ENCODE results near the gene RNF220.
A peak's percentile ranks its signal among the peaks of the same experiment; 100 is the strongest.
"Not testable (repeated sequence)": the region's sequence is repeated elsewhere in the genome, so short reads cannot be mapped to it uniquely, and the experiment has no call there.

RNF220 gene

GRCh38 chr1:44546403-44547053 lies 141.5 kb downstream of the RNF220 start:
- in situ Hi-C loops (cut with HindIII; ENCODE audit: low pct_unique_long_range_greater_than_20kb, low sequenced_read_pairs), result no loop called here
- TF ChIP-seq JUND (IDR thresholded peaks at IDR 0.05; ENCODE audit: low read depth), result no peak
- no peak for DNase-seq (ENCODE audit: low read depth in 1 of 2, low spot score in 1 of 2)

- in situ Hi-C loops (cut with HindIII; ENCODE audit: low pct_unique_long_range_greater_than_20kb, low sequenced_read_pairs), result no loop called here
- no peak for DNase-seq (ENCODE audit: low read depth in 1 of 2, low spot score in 1 of 2)
- TF ChIP-seq JUND (IDR thresholded peaks at IDR 0.05; ENCODE audit: low read depth), result no peak
Measured at GRCh38 chr1:44547361-44547760, 142.3 kb downstream of the RNF220 start.

- DNase-seq (ENCODE audit: low read depth in 1 of 2, low spot score in 1 of 2), result no peak
- in situ Hi-C loops (cut with HindIII; ENCODE audit: low pct_unique_long_range_greater_than_20kb, low sequenced_read_pairs), result no loop called here
- no peak for TF ChIP-seq JUND (IDR thresholded peaks at IDR 0.05; ENCODE audit: low read depth)
Measured at GRCh38 chr1:44547837-44548236, 142.8 kb downstream of the RNF220 start.

- DNase-seq (ENCODE audit: low read depth in 1 of 2, low spot score in 1 of 2), result no peak
- no peak for TF ChIP-seq JUND (IDR thresholded peaks at IDR 0.05; ENCODE audit: low read depth)
- in situ Hi-C loops (cut with HindIII; ENCODE audit: low pct_unique_long_range_greater_than_20kb, low sequenced_read_pairs), result no loop called here
Measured at GRCh38 chr1:44549510-44549909, 144.5 kb downstream of the RNF220 start.

GRCh38 chr1:44553127-44553758 lies 148.2 kb downstream of the RNF220 start:
- in situ Hi-C loops (cut with HindIII; ENCODE audit: low pct_unique_long_range_greater_than_20kb, low sequenced_read_pairs), result no loop called here
- DNase-seq (ENCODE audit: low read depth in 1 of 2, low spot score in 1 of 2), result no peak
- TF ChIP-seq JUND (IDR thresholded peaks at IDR 0.05; ENCODE audit: low read depth), result no peak

- in situ Hi-C loops (cut with HindIII; ENCODE audit: low pct_unique_long_range_greater_than_20kb, low sequenced_read_pairs), result no loop called here
- TF ChIP-seq JUND (IDR thresholded peaks at IDR 0.05; ENCODE audit: low read depth), result no peak
- peak in 1 of 2 experiments; percentile 12 for DNase-seq (ENCODE audit: low read depth in 1 of 2, low spot score in 1 of 2)
Measured at GRCh38 chr1:44553771-44554170, 148.7 kb downstream of the RNF220 start.

GRCh38 chr1:44554706-44555105 lies 149.7 kb downstream of the RNF220 start:
- TF ChIP-seq JUND (IDR thresholded peaks at IDR 0.05; ENCODE audit: low read depth), result no peak
- in situ Hi-C loops (cut with HindIII; ENCODE audit: low pct_unique_long_range_greater_than_20kb, low sequenced_read_pairs), result no loop called here
- no peak for DNase-seq (ENCODE audit: low read depth in 1 of 2, low spot score in 1 of 2)

GRCh38 chr1:44557778-44558177 lies 152.7 kb downstream of the RNF220 start:
- TF ChIP-seq JUND (IDR thresholded peaks at IDR 0.05; ENCODE audit: low read depth), result no peak
- no peak for DNase-seq (ENCODE audit: low read depth in 1 of 2, low spot score in 1 of 2)
- in situ Hi-C loops (cut with HindIII; ENCODE audit: low pct_unique_long_range_greater_than_20kb, low sequenced_read_pairs), result no loop called here

GRCh38 chr1:44558883-44559282 lies 153.8 kb downstream of the RNF220 start:
- in situ Hi-C loops (cut with HindIII; ENCODE audit: low pct_unique_long_range_greater_than_20kb, low sequenced_read_pairs), result no loop called here

GRCh38 chr1:44559330-44559729 lies 154.3 kb downstream of the RNF220 start:
- no peak for DNase-seq (ENCODE audit: low read depth in 1 of 2, low spot score in 1 of 2)
- no peak for TF ChIP-seq JUND (IDR thresholded peaks at IDR 0.05; ENCODE audit: low read depth)
- in situ Hi-C loops (cut with HindIII; ENCODE audit: low pct_unique_long_range_greater_than_20kb, low sequenced_read_pairs), result no loop called here

More at GRCh38 chr1:44558883-44559282, 153.8 kb downstream of the RNF220 start:
- DNase-seq (ENCODE audit: low read depth in 1 of 2, low spot score in 1 of 2), result no peak
- no peak for TF ChIP-seq JUND (IDR thresholded peaks at IDR 0.05; ENCODE audit: low read depth)

GRCh38 chr1:44559913-44560312 lies 154.9 kb downstream of the RNF220 start:
- no peak for TF ChIP-seq JUND (IDR thresholded peaks at IDR 0.05; ENCODE audit: low read depth)
- DNase-seq (ENCODE audit: low read depth in 1 of 2, low spot score in 1 of 2), result no peak
- in situ Hi-C loops (cut with HindIII; ENCODE audit: low pct_unique_long_range_greater_than_20kb, low sequenced_read_pairs), result no loop called here

GRCh38 chr1:44560696-44561095 lies 155.6 kb downstream of the RNF220 start:
- in situ Hi-C loops (cut with HindIII; ENCODE audit: low pct_unique_long_range_greater_than_20kb, low sequenced_read_pairs); DNase-seq (ENCODE audit: low read depth in 1 of 2, low spot score in 1 of 2): not testable (repeated sequence)

- no peak for TF ChIP-seq JUND (IDR thresholded peaks at IDR 0.05; ENCODE audit: low read depth)
- DNase-seq (ENCODE audit: low read depth in 1 of 2, low spot score in 1 of 2), result no peak
- in situ Hi-C loops (cut with HindIII; ENCODE audit: low pct_unique_long_range_greater_than_20kb, low sequenced_read_pairs), result no loop called here
Measured at GRCh38 chr1:44565259-44565750, 160.2 kb downstream of the RNF220 start.

All from T47D (cell line).